Prostate gland (tissue), 2 donors: ENCODE results near the gene SLC39A7.

Experiments used
- POLR2A ChIP-seq: fragments of 450-650 bp; IDR thresholded peaks from one replicate; pipeline ENCODE4 v1.6.1; 2016; ENCODE audit warnings: antibody characterized with exemption, mild to moderate bottlenecking
- POLR2AphosphoS5 ChIP-seq: sonication (generic); formaldehyde crosslinking; IDR thresholded peaks from one replicate; pipeline ENCODE4 v1.6.1; 2017; ENCODE audit warnings: antibody characterized with exemption
- TF ChIP-seq, protein P1 (sequence below), 4 experiments: fragments of 200-600 bp in 2 of 4; fragments of 450-650 bp in 2 of 4; sonication (generic) in 2 of 4; IDR thresholded peaks; 1 replicate in 3 of 4; 2 replicates in 1 of 4; pipeline ENCODE4 v1.5.1; 2016 to 2019; ENCODE audit warnings: antibody characterized with exemption in 4 of 4, mild to moderate bottlenecking in 2 of 4, moderate library complexity in 2 of 4

DNA sequence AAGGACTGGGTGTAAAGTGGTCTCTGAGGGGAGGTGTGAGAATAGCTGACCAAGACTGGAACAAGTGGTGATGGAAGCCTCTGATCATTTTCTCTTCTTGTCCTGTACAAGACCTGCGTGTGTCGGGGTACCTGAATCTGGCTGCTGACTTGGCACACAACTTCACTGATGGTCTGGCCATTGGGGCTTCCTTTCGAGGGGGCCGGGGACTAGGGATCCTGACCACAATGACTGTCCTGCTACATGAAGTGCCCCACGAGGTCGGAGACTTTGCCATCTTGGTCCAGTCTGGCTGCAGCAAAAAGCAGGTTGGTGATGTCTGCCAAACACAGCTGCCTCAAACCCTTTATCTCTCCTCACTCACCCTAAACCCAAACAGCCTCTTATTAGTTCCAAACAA, 2.1 kb downstream of the SLC39A7 start:
- TF ChIP-seq POLR2A (no peak), POLR2AphosphoS5 (no peak)
- TF ChIP-seq, protein P1, sequence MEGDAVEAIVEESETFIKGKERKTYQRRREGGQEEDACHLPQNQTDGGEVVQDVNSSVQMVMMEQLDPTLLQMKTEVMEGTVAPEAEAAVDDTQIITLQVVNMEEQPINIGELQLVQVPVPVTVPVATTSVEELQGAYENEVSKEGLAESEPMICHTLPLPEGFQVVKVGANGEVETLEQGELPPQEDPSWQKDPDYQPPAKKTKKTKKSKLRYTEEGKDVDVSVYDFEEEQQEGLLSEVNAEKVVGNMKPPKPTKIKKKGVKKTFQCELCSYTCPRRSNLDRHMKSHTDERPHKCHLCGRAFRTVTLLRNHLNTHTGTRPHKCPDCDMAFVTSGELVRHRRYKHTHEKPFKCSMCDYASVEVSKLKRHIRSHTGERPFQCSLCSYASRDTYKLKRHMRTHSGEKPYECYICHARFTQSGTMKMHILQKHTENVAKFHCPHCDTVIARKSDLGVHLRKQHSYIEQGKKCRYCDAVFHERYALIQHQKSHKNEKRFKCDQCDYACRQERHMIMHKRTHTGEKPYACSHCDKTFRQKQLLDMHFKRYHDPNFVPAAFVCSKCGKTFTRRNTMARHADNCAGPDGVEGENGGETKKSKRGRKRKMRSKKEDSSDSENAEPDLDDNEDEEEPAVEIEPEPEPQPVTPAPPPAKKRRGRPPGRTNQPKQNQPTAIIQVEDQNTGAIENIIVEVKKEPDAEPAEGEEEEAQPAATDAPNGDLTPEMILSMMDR (IDR thresholded peaks at IDR 0.05): no peak
